Stimulated activated CD4-positive, alpha-beta T cell treated with anti-CD3 and anti-CD28 coated beads, Interleukin-1b, Interleukin-23, amount 100 ng/mL, for 4 hours (primary cell): ENCODE data around the gene CELA1.
A peak's percentile ranks its signal among the peaks of the same experiment; 100 is the strongest.

ENCODE experiments used
- DNase-seq, 2 donors: peaks; one replicate each; pipeline ENCODE4 v3.0.0-alpha.2; 2020; ENCODE audit warnings: low read depth in 2 of 2

Gene CELA1

GRCh38 chr12:51374856-51375255 is 28.4 kb upstream of the CELA1 start:
- no peak for DNase-seq

GRCh38 chr12:51374361-51374760 is 27.9 kb upstream of the CELA1 start:
- no peak for DNase-seq

GRCh38 chr12:51373187-51373586 is 26.7 kb upstream of the CELA1 start:
- no peak for DNase-seq

GRCh38 chr12:51372021-51372420 is 25.5 kb upstream of the CELA1 start:
- DNase-seq: no peak

- no peak for DNase-seq
Measured at GRCh38 chr12:51371295-51371953, 24.9 kb upstream of the CELA1 start.

GRCh38 chr12:51370667-51371066 is 24.2 kb upstream of the CELA1 start:
- DNase-seq: no peak

GRCh38 chr12:51369581-51369980 is 23.1 kb upstream of the CELA1 start:
- DNase-seq: no peak

- DNase-seq: peak; percentile 57 to 69
Measured at GRCh38 chr12:51368640-51369517, 22.4 kb upstream of the CELA1 start.

GRCh38 chr12:51365276-51365675 is 18.8 kb upstream of the CELA1 start:
- no peak for DNase-seq

- no peak for DNase-seq
Measured at GRCh38 chr12:51364001-51364400, 17.5 kb upstream of the CELA1 start.

GRCh38 chr12:51362747-51363342 is 16.4 kb upstream of the CELA1 start:
- DNase-seq: no peak

GRCh38 chr12:51362307-51362706 is 15.8 kb upstream of the CELA1 start:
- no peak for DNase-seq

GRCh38 chr12:51361161-51362016 is 14.9 kb upstream of the CELA1 start:
- no peak for DNase-seq

GRCh38 chr12:51360315-51360714 is 13.8 kb upstream of the CELA1 start:
- no peak for DNase-seq

- no peak for DNase-seq
Measured at GRCh38 chr12:51359851-51360250, 13.4 kb upstream of the CELA1 start.

GRCh38 chr12:51358496-51358895 is 12.0 kb upstream of the CELA1 start:
- DNase-seq: no peak

GRCh38 chr12:51357374-51358047 is 11.0 kb upstream of the CELA1 start:
- no peak for DNase-seq

- no peak for DNase-seq
Measured at GRCh38 chr12:51351913-51352532, 5.5 kb upstream of the CELA1 start.

GRCh38 chr12:51349026-51349425 is 2.5 kb upstream of the CELA1 start:
- no peak for DNase-seq

GRCh38 chr12:51348116-51348515 is 1.6 kb upstream of the CELA1 start:
- no peak for DNase-seq

- no peak for DNase-seq
Measured at GRCh38 chr12:51345681-51346080, 798 bp downstream of the CELA1 start.
